HEK293 (cell line): ENCODE data around the gene DAP.

ENCODE experiments used
- CTCF ChIP-seq: fragments of 450-650 bp; formaldehyde crosslinking; IDR thresholded peaks from 2 replicates; pipeline ENCODE4 v1.5.1; 2016; ENCODE audit warnings: missing biosample characterization, missing genetic modification characterization
- ZBTB17 ChIP-seq: fragments of 450-650 bp; formaldehyde crosslinking; IDR thresholded peaks from 2 replicates; pipeline ENCODE4 v1.5.1; 2016; ENCODE audit warnings: missing biosample characterization, missing genetic modification characterization
- ZFHX2 ChIP-seq: fragments of 450-650 bp; formaldehyde crosslinking; conservative IDR thresholded peaks from 2 replicates; pipeline ENCODE4 v1.5.1; 2016; ENCODE audit warnings: missing biosample characterization, missing genetic modification characterization
- ZFP41 ChIP-seq: fragments of 450-650 bp; formaldehyde crosslinking; IDR thresholded peaks from 2 replicates; pipeline ENCODE4 v1.5.1; 2016; ENCODE audit warnings: missing biosample characterization, missing genetic modification characterization, borderline replicate concordance
- ZNF114 ChIP-seq: fragments of 450-650 bp; formaldehyde crosslinking; IDR thresholded peaks from 2 replicates; pipeline ENCODE4 v1.5.0; 2017; ENCODE audit warnings: missing biosample characterization, missing genetic modification characterization
- ZNF433 ChIP-seq: fragments of 450-650 bp; formaldehyde crosslinking; IDR thresholded peaks from 2 replicates; pipeline ENCODE4 v1.5.1; 2016; ENCODE audit warnings: missing biosample characterization, missing genetic modification characterization, low read depth
- ZNF670 ChIP-seq: fragments of 450-650 bp; formaldehyde crosslinking; IDR thresholded peaks from 2 replicates; pipeline ENCODE4 v1.5.1; 2016; ENCODE audit warnings: missing biosample characterization, missing genetic modification characterization, low read depth
- TF ChIP-seq, protein P1 (sequence below): fragments of 450-650 bp; formaldehyde crosslinking; IDR thresholded peaks from 2 replicates; pipeline ENCODE4 v1.5.1; 2016; ENCODE audit warnings: missing biosample characterization, missing genetic modification characterization, borderline replicate concordance
- TF ChIP-seq, protein P2 (sequence below): fragments of 450-650 bp; formaldehyde crosslinking; IDR thresholded peaks from 2 replicates; pipeline ENCODE4 v1.5.1; 2016; ENCODE audit warnings: missing biosample characterization, missing genetic modification characterization

GRCh38 chr5:10800852-10801251 lies 39.8 kb upstream of the DAP start:
- TF ChIP-seq, protein P1, sequence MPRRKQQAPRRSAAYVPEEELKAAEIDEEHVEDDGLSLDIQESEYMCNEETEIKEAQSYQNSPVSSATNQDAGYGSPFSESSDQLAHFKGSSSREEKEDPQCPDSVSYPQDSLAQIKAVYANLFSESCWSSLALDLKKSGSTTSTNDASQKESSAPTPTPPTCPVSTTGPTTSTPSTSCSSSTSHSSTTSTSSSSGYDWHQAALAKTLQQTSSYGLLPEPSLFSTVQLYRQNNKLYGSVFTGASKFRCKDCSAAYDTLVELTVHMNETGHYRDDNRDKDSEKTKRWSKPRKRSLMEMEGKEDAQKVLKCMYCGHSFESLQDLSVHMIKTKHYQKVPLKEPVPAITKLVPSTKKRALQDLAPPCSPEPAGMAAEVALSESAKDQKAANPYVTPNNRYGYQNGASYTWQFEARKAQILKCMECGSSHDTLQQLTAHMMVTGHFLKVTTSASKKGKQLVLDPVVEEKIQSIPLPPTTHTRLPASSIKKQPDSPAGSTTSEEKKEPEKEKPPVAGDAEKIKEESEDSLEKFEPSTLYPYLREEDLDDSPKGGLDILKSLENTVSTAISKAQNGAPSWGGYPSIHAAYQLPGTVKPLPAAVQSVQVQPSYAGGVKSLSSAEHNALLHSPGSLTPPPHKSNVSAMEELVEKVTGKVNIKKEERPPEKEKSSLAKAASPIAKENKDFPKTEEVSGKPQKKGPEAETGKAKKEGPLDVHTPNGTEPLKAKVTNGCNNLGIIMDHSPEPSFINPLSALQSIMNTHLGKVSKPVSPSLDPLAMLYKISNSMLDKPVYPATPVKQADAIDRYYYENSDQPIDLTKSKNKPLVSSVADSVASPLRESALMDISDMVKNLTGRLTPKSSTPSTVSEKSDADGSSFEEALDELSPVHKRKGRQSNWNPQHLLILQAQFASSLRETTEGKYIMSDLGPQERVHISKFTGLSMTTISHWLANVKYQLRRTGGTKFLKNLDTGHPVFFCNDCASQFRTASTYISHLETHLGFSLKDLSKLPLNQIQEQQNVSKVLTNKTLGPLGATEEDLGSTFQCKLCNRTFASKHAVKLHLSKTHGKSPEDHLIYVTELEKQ (tag by site-specific recombination), result no peak
- TF ChIP-seq ZNF670 (tag by site-specific recombination) (no peak), CTCF (no peak), ZFHX2 (tag by site-specific recombination) (no peak), ZFP41 (no peak), ZNF433 (tag by site-specific recombination) (no peak), ZNF114 (no peak), ZBTB17 (tag by site-specific recombination) (no peak)
- TF ChIP-seq, protein P2, sequence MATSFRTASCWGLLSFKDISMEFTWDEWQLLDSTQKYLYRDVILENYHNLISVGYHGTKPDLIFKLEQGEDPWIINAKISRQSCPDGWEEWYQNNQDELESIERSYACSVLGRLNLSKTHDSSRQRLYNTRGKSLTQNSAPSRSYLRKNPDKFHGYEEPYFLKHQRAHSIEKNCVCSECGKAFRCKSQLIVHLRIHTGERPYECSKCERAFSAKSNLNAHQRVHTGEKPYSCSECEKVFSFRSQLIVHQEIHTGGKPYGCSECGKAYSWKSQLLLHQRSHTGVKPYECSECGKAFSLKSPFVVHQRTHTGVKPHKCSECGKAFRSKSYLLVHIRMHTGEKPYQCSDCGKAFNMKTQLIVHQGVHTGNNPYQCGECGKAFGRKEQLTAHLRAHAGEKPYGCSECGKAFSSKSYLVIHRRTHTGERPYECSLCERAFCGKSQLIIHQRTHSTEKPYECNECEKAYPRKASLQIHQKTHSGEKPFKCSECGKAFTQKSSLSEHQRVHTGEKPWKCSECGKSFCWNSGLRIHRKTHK, result no peak
